IPS DF 6.9 (cell line): ENCODE measurements around the gene HOXC5.

Experiments
- DNase-seq: peaks from one replicate; pipeline ENCODE4 v3.0.0-alpha.2; 2013; ENCODE audit warnings: low read depth, low spot score
- H3K27ac ChIP-seq: one replicate; pipeline ENCODE4 v1.5.1; 2013; ENCODE audit warnings: low read length, control low read depth
- H3K27me3 ChIP-seq: 2 replicates; pipeline ENCODE4 v1.6.1; 2013; ENCODE audit warnings: mild to moderate bottlenecking, low read length; ENCODE audit not compliant: control insufficient read depth, insufficient read depth
- H3K36me3 ChIP-seq: 2 replicates; pipeline ENCODE4 v1.6.1; 2013; ENCODE audit warnings: low read length; ENCODE audit not compliant: control insufficient read depth, insufficient read depth
- H3K4me1 ChIP-seq: 2 replicates; pipeline ENCODE4 v1.6.1; 2013; ENCODE audit warnings: low read length; ENCODE audit not compliant: control insufficient read depth, insufficient read depth
- H3K4me3 ChIP-seq: 2 replicates; pipeline ENCODE4 v1.5.1; 2013; ENCODE audit warnings: mild to moderate bottlenecking, low read length
- H3K9me3 ChIP-seq: 2 replicates; pipeline ENCODE4 v1.6.1; 2013; ENCODE audit warnings: low read length, inconsistent platforms; ENCODE audit not compliant: control insufficient read depth, insufficient read depth
- WGBS: extraction: QIAGEN DNeasy Blood & Tissue Kit; methylation state at CpG from one replicate; pipeline ENCODE4 v1.1.7; 2013; ENCODE audit warnings: mixed read lengths, missing lambda C conversion rate; ENCODE audit not compliant: insufficient read length, insufficient coverage; 5-methylcytosine and 5-hydroxymethylcytosine counted together

The HOXC5 gene

GRCh38 chr12:54030442-54030801 is 2.4 kb upstream of the HOXC5 start:
- no CpG with 5 or more reads among the region's 7 CpGs for WGBS
- Histone ChIP-seq H3K4me3 (no peak overlapping the region), H3K4me1 (no peaks in the 10 kb centered on the region), H3K27ac (no peak overlapping the region), H3K27me3 (peaks cover 98% of the 10 kb centered on the region), H3K9me3 (no peaks in the 10 kb centered on the region), H3K36me3 (no peaks in the 10 kb centered on the region)
- DNase-seq: no peak

- no peak for DNase-seq
- H3K4me3 ChIP-seq: no peak overlapping the region
- H3K9me3 ChIP-seq: no peaks in the 10 kb centered on the region
- H3K4me1 ChIP-seq: no peaks in the 10 kb centered on the region
- no CpG with 5 or more reads among the region's 46 CpGs for WGBS
- no peaks in the 10 kb centered on the region for H3K36me3 ChIP-seq
- H3K27me3 ChIP-seq: peaks cover 98% of the 10 kb centered on the region
- H3K27ac ChIP-seq: no peak overlapping the region
These were observed 1.9 kb upstream of the HOXC5 start for GRCh38 chr12:54030889-54031471.

- H3K4me1 ChIP-seq: no peaks in the 10 kb centered on the region
- no peak overlapping the region for H3K4me3 ChIP-seq
- peaks cover 98% of the 10 kb centered on the region for H3K27me3 ChIP-seq
- H3K36me3 ChIP-seq: no peaks in the 10 kb centered on the region
- no peak for DNase-seq
- no CpG with 5 or more reads among the region's 16 CpGs for WGBS
- no peaks in the 10 kb centered on the region for H3K9me3 ChIP-seq
- no peak overlapping the region for H3K27ac ChIP-seq
These were observed 1.4 kb upstream of the HOXC5 start for GRCh38 chr12:54031480-54031879.

- no peaks in the 10 kb centered on the region for H3K9me3 ChIP-seq
- no peak for DNase-seq
- H3K4me3 ChIP-seq: no peak overlapping the region
- no peak overlapping the region for H3K27ac ChIP-seq
- no peaks in the 10 kb centered on the region for H3K36me3 ChIP-seq
- H3K27me3 ChIP-seq: peaks cover 98% of the 10 kb centered on the region
- WGBS: no CpG with 5 or more reads among the region's 6 CpGs
- no peaks in the 10 kb centered on the region for H3K4me1 ChIP-seq
These were observed 697 bp upstream of the HOXC5 start for GRCh38 chr12:54032086-54032619.

GRCh38 chr12:54033106-54033979 is 493 bp downstream of the HOXC5 start:
- no peaks in the 10 kb centered on the region for H3K36me3 ChIP-seq
- H3K27ac ChIP-seq: no peak overlapping the region
- no peak for DNase-seq
- WGBS: no CpG with 5 or more reads among the region's 61 CpGs
- H3K4me1 ChIP-seq: no peaks in the 10 kb centered on the region
- no peak overlapping the region for H3K4me3 ChIP-seq
- peaks cover 98% of the 10 kb centered on the region for H3K27me3 ChIP-seq
- no peaks in the 10 kb centered on the region for H3K9me3 ChIP-seq

- Histone ChIP-seq H3K9me3 (no peaks in the 10 kb centered on the region), H3K27ac (no peak overlapping the region), H3K36me3 (no peaks in the 10 kb centered on the region), H3K27me3 (peaks cover 99% of the 10 kb centered on the region), H3K4me3 (no peak overlapping the region), H3K4me1 (no peaks in the 10 kb centered on the region)
- WGBS: no CpG with 5 or more reads among the region's 57 CpGs
- no peak for DNase-seq
These were observed 1.3 kb downstream of the HOXC5 start for GRCh38 chr12:54033980-54034784.

- H3K9me3 ChIP-seq: no peaks in the 10 kb centered on the region
- no peak overlapping the region for H3K4me3 ChIP-seq
- no peak for DNase-seq
- H3K36me3 ChIP-seq: no peaks in the 10 kb centered on the region
- peaks cover 99% of the 10 kb centered on the region for H3K27me3 ChIP-seq
- H3K4me1 ChIP-seq: no peaks in the 10 kb centered on the region
- H3K27ac ChIP-seq: no peak overlapping the region
- WGBS: no CpG with 5 or more reads among the region's 22 CpGs
These were observed 2.0 kb downstream of the HOXC5 start for GRCh38 chr12:54034785-54035310.

GRCh38 chr12:54035568-54036264 is 2.9 kb downstream of the HOXC5 start:
- Histone ChIP-seq H3K27ac (no peak overlapping the region), H3K27me3 (peaks cover 99% of the 10 kb centered on the region), H3K4me3 (no peak overlapping the region), H3K4me1 (no peaks in the 10 kb centered on the region), H3K36me3 (no peaks in the 10 kb centered on the region), H3K9me3 (no peaks in the 10 kb centered on the region)
- WGBS: no CpG with 5 or more reads among the region's 6 CpGs
- no peak for DNase-seq

GRCh38 chr12:54036620-54037359 is 3.9 kb downstream of the HOXC5 start:
- no peak overlapping the region for H3K4me3 ChIP-seq
- WGBS: no CpG with 5 or more reads among the region's 14 CpGs
- no peaks in the 10 kb centered on the region for H3K36me3 ChIP-seq
- DNase-seq: no peak
- peaks cover 99% of the 10 kb centered on the region for H3K27me3 ChIP-seq
- no peaks in the 10 kb centered on the region for H3K9me3 ChIP-seq
- no peaks in the 10 kb centered on the region for H3K4me1 ChIP-seq
- H3K27ac ChIP-seq: no peak overlapping the region
